Mesenteric fat pad (tissue), 1 donor: ENCODE measurements around the gene DYNLT3. TPM values are rescaled to one million over a fixed set of nuclear protein-coding genes. Genes with fewer than 3 reads are reported as not detected.

Source experiments
- DNase-seq: peaks from one replicate; pipeline ENCODE4 v3.0.0-alpha.2; 2020; ENCODE audit warnings: low spot score
- long read RNA-seq: library from polyadenylated mRNA; unstranded; transcript quantifications from one replicate; pipeline ENCODE4 v2.0.0, GENCODE V29; 2020
- total RNA-seq: library from RNA; stranded (reverse); fragmentation: NEBNext Ultra II Directional; extraction: Animal tissue kit (Norgen Biotek cat#: 25700); gene quantifications from one replicate; pipeline ENCODE4 v1.2.1, GENCODE V29; 2021
- donor health status: DM: yes; HTN: yes; CAD: no.

DYNLT3 gene, protein sequence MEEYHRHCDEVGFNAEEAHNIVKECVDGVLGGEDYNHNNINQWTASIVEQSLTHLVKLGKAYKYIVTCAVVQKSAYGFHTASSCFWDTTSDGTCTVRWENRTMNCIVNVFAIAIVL
- 30.0 TPM for total RNA-seq
- long read RNA-seq, transcript DYNLT3-201 (5 exons, 2,217 nt): major isoform, 90 of 93 reads
- long read RNA-seq, partial matches to known transcripts: 2 of 93 reads
- long read RNA-seq, other reads (novel, unspliced or antisense): 1 of 93 reads

DNA sequence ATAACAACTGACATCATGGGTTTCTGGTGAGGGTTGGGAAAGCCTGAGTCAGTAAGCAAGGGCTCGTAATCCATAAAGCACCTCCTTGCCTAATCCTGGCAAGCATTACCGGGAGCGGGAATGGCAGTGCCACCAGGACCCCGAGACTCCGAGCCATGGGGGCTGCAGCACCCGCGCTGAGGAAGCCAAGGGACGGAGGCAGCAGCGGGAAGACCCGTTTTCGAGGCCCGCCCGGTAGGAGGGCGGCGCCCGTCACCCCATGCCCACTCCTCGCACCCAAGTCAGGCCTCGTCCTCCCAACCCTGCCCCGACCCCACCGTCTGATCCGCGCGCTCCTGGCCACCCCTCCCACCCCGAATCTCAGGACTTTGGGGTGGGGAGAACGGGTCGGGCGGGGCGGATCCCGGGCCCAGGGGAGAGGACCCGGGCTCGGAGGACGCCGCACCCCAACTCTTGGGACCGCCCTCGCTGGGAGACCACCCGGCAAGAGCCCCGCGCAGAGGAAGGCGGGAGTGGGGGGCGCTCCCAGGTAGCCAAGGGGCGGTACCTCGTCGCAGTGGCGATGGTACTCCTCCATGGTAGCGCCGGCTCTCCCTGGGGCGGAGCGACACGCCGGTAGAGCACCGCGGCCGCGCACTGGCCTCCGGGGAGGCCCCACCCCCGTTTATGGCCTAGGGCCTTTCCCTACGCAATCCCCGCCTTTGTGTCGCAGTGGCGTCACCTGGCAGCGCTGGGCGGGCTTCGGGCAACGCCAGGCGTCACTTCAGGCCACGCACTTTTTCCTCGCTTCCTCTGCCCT, at the start of gene DYNLT3:
TSS of gene DYNLT3 (minus strand) at position 638 of the 799 bp plus-strand sequence. CDS start at position 577, 61 bp downstream.
- peak; percentile 92 for DNase-seq

DNA sequence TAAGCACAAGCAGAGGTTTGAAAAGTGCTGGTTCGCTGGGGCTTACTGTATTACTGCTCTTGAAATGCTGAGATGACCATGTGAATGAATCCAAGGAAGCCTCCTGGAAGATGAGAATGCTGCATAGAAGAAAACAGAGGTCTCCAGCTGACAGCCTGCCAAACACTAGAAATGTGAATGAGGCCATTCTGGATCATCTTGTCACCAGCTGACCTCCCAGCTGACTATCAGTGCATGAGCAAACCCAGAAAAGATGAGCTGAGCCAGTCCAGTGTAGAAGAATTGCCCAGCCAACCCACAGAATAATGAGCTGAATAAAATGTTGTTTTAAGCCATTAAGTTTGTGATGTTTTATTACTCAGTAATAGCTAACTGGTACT, 49.1 kb upstream of the DYNLT3 start:
- DNase-seq: no peak

DNA sequence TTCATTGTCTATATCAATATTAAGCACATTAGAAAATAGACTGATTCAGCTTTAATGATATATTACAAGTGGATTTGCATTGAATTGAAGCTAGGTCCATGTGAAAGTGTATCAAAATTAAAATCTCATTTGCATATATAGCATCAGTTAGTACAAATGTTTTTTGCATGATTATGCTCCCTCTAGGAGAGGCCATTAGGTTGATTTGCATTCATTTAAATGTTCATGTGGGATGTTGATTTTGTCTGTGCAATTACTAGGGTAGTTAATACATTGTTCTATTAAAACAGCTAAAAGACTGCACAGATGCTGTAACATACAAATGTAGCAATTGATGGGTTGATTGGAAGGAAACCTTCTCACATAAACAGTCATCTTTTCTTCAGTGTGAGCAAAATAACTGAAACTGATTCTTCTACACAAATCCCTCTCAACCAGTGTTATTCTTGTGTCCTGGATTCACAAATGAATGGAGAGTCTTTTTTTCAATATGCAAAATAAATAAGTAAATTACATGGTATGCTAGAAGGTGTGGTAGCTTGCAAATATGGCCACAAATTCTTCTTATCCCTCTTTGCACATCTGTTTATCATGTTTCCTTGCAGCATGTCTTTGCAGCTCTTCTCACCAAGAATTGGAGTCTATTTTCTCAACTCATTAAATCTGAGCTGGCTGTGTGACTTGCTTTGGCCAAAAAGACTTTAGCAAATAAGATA, 48.6 kb upstream of the DYNLT3 start:
- DNase-seq: no peak

DNA sequence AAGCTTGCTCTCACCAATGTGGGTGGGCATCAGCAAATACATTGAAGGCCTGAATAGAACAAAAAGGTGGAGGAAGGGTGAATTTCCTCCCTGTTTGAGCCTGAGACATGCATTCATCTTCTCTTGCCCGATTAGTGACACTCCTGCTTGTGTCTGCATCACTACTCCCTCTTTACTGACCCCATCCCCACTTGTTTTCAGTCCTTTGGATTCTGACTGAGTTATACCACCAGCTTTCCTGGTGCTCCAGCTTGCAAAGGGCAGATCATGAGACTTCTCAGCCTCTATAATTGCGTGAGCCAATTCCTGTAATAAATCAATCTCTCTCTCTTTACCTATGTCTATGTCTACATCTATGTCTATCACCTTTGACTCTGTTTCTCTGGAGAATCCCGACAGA, 47.4 kb upstream of the DYNLT3 start:
- no peak for DNase-seq

DNA sequence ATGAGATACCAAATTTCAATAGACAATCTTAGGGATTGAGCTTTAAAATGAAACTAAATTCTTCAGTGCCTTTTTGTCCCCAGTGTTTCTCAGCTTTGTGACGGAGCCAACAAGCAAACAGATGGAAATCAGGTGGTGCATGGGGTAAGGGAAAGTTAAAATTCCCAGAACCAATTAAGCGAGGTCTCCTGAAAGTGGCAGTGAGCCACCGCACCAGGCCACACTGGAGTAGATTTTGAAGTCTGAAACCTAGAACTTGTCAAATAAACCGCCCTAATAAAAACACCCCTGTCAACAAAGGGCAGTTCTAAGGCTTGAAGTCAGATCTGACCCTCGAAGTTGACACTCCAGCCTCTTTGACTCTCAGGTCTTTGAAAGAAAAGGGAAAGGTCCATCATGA, 40.6 kb upstream of the DYNLT3 start:
- no peak for DNase-seq

DNA sequence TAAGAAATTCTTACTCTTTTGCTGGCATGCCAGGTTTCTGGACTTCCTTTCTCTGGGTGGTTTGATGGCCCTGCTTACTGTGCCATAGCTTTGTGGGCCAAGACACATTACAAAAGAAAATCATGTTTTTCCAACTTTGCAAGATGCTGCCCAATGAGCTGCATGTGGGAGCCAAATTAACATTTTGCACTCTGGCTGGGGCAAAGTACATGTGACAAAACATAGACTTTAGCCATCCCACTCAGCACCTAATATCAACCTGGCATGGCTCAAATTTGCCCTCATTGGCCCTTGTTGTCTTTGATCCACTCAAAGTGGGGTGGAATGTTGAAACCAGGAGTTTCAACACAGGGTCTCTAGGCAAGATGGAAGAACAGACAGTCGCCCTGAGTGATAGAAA, 40.0 kb upstream of the DYNLT3 start:
- DNase-seq: no peak

DNA sequence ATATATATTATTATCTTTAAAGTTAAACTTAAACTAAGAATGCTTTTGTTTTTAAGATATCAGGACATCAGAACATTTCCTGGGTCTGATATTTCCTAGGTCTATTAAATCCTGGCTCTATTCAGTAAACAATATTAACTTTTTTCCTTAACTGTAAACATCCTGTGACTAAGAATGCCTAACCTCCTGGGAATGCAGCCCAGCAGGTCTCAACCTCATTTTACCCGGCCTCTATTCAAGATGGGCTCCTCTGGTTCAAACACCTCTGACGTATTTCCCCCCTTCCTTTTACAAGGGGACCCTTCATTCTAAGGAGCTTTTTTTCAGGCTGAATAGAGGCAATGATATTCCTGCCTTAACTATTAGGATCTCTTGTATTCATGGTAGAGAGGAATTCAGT, 35.8 kb upstream of the DYNLT3 start:
- no peak for DNase-seq

DNA sequence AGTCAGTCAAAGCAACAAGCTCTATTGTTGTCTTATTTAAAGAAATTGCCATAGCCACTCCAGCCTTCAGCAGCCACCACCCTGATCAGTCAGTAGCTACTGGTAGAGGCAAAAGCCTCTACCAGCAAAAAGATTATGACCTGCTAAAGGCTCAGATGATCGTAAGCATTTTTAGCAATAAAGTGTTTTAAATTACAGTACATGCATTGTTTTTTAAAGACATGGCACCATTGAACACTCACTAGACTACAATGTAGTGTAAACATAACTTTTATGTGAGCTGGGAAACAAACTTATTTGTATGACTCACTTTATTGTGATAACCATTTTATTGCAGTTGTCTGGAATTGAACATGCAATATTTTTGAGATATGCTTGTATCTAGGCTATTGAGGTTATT, 32.3 kb upstream of the DYNLT3 start:
- DNase-seq: no peak

DNA sequence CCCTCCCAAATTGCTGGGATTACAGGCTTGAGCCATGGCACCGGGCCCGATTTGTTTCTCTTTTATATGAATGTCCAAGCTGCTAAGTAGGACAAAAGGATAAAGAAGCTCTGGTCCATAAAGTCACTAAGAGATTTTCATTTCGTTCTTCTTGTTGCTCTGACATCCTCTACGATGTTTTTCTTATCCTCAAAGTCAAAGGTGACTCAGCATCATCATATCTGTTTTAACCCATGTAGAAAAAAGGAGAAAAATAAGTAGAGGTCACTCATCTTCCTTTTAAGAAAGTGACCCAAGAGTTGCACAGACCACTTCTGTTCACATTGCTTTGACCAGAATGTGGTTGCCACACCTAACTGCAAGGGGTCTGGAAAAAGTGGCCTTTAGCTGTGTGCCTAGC, 29.3 kb upstream of the DYNLT3 start:
- no peak for DNase-seq

DNA sequence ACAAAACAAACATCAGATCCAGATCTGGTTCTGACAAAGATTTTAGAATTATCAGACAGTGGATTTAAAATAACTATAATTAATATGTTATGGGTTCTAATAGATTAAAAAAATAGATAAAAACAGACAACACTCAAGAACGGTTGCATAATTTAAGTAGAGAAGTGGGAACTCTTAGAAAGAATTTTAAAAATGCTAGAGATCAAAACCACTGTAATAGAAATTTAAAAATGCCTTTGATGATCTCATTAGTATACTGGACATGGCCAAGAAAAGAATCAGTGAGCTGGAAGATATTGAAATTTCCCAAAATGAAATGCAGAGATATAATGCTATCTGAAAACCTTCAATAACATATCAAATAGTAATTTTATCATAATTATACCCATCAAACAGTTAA, 28.3 kb upstream of the DYNLT3 start:
- no peak for DNase-seq

DNA sequence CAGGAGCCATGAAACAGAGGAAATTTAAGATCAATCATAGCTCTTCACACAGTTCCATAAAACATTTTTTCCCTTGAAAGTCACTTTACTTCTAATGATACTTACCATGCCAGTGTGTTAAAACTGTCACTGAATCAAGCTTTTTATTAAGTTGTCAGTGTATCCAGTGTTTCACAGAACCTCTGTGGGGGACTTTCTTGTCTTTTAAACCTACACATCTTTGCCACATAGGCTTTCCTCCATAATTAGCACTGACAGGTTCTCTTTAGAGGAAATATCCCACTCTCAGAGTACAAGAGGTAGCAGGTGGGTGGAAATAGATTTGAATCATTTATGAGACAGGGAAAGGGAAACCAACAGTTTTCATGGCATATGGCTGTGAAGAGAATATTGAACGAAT, 25.8 kb upstream of the DYNLT3 start:
- no peak for DNase-seq

DNA sequence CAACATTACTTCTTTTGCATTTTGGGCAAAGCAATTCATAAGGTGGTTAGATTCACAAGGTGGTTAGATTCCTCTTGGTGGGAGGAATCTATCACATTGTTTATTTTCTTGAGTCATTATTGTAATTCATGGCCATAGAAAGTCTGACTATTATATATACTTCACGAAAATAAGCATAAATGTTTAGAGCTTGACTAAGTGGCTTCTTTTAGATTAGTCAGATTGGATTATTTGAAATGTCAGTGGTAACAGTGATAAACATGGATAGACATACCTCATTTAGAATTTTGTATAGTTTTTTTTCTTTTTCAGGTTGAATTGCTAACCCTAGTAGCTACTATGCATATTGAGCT, 24.9 kb upstream of the DYNLT3 start:
- DNase-seq: no peak

DNA sequence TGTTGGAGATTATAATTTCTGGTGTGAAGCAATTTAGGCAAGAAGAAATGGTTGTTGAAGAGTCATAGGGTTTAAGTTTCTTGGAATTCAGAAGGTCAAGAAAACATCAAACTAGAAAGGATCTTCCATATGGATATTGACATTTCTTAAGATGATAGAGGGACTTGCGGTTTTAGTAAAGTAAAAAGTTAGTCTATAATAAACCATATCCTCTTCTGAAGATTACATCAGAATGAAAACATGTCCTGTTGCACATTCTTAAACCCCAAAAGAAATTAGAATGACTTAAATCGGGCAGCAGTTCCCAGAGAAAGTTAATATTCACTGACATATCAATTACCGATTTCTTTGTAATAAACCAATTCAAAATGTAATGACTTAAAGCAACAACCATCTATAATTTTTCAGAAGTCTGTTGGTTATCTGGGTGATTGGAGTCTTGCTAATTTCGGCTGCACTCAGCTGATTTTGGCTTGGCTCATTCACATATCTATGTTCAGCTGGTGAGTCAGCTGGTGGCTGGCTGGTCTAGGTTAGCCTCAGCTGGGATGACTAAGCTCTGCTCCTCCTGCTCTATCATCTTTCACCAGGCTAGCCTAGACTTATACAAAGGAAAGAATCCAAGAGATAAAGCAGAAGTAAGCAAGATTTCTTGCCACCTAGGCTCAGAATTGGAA, 24.4 kb upstream of the DYNLT3 start:
- DNase-seq: no peak

DNA sequence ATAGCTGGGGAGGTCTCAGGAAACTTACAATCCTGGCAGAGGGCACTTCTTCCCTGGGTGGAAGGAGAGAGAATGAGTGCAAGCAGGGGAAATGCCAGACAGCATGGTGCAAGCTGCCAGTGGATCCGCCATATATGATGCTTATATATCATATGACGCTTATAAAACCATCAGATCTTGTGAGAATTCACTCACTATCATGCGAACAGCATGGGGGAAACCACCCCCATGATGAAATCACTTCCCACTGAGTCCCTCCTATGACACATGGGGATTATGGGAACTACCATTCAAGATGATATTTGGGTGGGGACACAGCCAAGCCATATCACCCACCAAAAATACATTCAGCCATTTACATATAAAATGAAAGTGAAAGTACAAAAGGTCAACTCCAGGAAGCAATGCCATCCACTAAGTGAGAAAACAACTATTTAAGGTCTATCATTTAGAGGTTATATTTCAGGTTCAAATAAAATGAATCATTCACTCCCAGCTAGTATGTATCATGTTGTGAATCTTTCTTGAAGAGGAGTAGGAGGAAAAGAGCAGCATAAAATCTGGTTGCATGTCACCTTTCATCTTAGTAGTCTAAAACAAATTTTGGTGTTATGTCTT, 20.3 kb upstream of the DYNLT3 start:
- DNase-seq: no peak

DNA sequence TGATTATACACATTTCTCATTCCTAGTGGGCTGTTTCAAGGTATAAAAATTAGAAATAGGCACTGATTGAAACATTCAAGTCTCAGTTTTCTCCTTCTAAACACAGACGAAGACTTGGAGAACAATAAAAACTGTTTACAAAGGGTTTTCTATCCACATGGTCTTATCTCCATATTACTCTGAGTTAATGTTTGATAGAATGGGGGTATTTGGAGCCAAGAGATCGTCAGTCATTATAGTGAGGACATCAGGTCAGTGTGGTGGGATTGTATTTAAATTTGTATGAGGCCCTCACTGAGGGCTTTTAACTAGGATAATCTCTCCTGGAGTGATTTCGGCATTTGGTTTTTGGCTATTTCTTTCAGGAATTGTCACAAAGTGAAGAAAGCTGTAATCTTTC, 16.4 kb upstream of the DYNLT3 start:
- DNase-seq: no peak

DNA sequence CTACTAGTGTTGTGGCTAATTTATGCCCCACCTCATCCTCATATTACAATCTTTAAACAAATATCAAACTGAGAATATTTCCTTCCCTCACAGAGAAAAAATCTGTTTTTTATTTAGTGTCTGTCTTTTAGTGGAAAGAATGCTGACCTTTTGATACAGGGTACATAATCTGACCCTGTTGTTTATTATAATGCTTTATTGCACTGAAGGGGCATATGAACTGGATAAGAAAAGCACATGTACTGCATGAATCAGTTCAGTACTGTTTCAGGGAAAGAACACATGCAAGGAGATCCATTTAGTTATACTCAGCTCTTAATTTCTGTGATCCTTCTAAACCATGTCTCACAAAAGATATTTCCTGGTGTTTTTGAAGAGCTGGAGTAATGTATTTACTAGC, 15.5 kb upstream of the DYNLT3 start:
- no peak for DNase-seq

DNA sequence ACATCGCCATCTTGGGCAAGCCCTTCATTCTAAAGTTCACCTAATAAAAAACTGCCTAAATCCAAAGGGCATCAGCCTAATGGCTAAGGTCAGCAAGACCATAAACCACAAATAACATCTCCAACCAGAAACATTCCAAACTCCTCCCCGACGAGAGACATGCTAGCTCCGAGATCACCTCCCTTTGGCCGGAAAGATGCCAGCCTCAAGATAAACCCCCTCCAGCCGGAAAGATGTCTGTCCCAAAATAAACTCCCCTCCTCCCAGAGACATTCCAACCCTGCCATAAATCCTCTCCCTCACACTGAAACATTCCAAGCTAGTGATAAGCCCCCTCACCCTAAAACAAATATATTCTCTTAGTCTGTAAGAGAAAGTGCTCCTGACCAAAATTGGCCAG, 13.3 kb upstream of the DYNLT3 start:
- no peak for DNase-seq

DNA sequence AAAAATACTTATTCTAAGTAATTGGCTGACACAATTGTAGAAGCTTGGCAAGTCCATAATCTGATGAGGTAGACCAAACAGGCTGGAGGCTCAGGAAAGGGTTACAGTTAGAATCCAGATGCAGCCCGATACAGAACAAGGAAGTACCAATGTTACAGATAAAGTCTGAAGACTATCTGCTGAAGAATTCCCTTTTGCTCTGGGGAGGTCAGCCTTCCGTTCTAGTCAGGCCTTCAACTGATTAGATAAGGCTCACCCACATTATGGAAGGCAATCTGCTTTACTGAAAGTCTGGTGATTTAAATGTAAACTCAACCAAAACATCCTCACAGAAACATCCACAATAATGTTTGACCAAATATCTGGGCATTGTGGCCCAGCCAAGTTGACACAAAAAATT, 7.4 kb upstream of the DYNLT3 start:
- no peak for DNase-seq

DNA sequence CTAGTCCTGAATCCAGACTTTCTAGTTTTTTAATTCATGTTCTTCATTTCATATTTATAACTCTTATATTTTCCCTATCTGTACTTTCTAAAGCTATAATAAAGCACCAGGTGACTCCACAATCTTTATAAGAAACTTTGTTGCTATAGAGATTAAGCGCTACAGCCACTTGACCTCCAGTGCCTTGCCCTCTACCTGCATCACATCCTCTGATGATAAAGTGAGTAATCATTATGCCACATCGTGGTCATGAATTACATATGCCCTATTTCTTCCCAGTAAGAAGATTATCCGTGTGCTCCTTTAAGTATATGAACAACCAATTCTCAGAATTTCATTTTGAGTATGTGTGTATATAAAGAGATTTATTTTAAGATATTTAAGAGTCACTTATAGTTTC, 6.8 kb upstream of the DYNLT3 start:
- no peak for DNase-seq

DNA sequence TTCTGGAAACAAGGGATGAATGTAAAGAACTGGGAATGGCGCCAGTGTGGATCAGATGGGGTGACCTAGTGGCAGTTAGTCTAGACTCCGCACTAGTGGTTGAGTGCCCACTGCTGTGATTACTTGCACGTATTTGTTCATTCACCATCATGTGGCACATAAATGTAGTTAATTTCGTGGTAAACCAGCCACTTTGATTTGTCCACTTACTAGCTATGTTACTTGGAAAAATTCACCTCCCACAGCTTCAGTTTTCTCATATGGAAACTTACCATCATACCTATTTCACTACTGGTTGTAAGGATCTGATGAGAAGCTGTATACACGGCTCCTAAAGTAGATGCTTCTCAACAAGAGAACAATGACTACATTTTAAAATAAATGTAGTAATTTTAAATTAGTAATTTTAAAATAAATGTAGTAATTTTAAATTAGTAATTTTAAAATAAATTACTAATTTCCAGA, 394 bp upstream of the DYNLT3 start:
- DNase-seq: no peak

DNA sequence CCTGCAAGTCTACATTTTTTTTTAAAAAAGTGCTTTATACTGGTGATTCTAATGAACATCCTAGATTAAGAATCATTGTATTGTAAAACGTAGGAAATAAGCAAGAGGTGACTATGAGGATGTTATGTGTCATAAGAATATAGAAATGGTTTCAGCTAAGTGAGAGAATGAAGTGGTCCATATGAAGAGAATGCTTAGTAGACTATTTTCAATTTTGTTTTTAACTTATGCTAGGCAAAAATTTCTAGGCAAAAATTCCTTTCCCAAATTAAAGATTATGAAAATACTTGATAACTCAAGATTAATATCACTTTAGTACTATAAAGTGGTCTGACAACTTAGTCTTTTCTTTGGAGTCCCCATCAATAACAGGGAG, 825 bp downstream of the DYNLT3 start:
- DNase-seq: no peak

DNA sequence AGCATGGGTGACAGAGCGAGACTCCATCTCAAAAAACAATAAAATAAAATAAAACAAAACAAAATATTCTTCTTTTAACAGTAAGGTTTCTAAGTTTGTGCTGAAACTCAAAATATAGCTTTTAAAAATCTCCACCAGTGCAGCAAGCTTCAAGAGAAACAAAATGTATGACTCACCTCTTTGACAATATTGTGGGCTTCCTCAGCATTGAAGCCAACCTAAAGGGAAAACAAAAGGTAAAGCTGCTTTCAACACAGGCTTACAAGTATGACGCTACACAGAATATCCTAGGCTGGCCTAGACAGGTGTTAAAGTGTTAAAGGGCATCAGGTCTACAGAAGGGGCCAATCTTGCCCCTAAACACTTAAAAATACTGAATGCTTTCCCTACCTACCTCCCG, 1.2 kb downstream of the DYNLT3 start:
- DNase-seq: no peak
